ENCODE measurements around the gene ZNF534.
"Not testable (repeated sequence)": the region's sequence is repeated elsewhere in the genome, so short reads cannot be mapped to it uniquely, and the experiment has no call there.

DNA sequence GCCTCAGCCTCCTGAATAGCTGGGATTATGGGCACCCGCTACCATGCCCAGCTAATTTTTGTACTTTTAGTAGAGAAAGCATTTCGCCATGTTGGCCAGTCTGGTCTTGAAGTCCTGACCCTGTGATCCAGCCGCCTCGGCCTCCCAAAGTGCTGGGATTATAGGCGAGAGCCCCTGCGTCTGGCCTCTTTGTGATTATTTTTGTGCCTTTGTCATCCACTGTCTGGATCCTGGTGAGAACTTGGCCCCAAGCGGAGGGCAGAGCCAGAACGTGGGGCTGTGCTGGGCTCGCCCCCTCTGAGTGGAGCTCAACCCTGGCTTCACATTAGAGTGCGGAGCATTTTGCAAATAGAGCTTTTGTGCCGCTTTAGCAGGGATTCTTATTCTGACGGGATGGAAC is 72.0 kb downstream of the ZNF534 start:
- TF ChIP-seq, protein P1, sequence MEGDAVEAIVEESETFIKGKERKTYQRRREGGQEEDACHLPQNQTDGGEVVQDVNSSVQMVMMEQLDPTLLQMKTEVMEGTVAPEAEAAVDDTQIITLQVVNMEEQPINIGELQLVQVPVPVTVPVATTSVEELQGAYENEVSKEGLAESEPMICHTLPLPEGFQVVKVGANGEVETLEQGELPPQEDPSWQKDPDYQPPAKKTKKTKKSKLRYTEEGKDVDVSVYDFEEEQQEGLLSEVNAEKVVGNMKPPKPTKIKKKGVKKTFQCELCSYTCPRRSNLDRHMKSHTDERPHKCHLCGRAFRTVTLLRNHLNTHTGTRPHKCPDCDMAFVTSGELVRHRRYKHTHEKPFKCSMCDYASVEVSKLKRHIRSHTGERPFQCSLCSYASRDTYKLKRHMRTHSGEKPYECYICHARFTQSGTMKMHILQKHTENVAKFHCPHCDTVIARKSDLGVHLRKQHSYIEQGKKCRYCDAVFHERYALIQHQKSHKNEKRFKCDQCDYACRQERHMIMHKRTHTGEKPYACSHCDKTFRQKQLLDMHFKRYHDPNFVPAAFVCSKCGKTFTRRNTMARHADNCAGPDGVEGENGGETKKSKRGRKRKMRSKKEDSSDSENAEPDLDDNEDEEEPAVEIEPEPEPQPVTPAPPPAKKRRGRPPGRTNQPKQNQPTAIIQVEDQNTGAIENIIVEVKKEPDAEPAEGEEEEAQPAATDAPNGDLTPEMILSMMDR (IDR thresholded peaks at IDR 0.05; ENCODE audit: insufficient read depth, low read length, poor library complexity, severe bottlenecking), result not testable (repeated sequence)
- TF ChIP-seq EZH2phosphoT487 (conservative IDR thresholded peaks at IDR 0.05; ENCODE audit: low read length), result not testable (repeated sequence)
